Endothelial cell of coronary artery (primary cell): ENCODE measurements around the gene TRAFD1. TPM values are rescaled to one million over a fixed set of nuclear protein-coding genes. Genes with fewer than 3 reads are reported as not detected.

Experiments used
- total RNA-seq: library from RNA; depleted of rRNA; stranded (reverse); fragments of >200 nt; gene quantifications from 2 replicates; pipeline ENCODE4 v1.2.3, GENCODE V29; 2014

The TRAFD1 gene, protein sequence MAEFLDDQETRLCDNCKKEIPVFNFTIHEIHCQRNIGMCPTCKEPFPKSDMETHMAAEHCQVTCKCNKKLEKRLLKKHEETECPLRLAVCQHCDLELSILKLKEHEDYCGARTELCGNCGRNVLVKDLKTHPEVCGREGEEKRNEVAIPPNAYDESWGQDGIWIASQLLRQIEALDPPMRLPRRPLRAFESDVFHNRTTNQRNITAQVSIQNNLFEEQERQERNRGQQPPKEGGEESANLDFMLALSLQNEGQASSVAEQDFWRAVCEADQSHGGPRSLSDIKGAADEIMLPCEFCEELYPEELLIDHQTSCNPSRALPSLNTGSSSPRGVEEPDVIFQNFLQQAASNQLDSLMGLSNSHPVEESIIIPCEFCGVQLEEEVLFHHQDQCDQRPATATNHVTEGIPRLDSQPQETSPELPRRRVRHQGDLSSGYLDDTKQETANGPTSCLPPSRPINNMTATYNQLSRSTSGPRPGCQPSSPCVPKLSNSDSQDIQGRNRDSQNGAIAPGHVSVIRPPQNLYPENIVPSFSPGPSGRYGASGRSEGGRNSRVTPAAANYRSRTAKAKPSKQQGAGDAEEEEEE
- total RNA-seq = 22.7 and 29.6 TPM in 2 replicates

DNA sequence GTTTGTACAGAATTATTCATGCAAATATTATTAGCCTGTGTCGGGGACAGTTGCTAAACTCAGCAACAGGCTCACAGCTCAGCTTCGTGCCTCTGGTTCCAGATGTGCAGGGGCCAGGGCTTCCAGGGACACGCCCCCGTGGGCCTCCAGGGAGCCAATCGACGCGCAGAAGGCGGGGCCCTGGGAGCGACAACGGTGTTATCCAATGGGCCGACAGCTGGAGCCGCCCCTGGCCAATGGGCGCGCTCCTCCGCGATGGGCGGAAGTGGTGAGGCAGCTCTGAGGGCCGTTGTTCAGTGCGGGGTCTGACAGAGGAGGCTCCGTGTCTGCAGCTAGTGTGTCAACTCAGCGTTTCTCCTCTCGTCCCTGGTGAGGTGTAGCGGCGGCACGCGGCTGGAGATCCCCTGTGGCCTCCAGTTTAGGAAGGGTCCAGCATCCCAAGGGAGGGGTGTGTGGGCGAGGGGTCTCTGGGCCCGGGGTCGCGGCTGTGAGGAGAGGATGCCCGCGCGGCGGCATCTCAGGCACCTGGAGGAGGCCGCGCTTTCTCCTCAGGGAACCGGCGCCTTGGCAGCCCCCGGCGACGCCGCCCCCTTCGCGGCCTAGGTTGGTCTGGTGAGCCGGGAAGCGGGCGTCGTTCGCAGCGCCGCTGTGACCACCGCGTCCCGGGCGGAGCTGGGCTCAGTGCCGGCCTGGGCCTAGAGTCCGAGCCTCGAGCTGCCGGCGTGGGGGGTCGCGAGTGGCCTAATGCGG lies at the start of gene TRAFD1:
Gene TRAFD1 (plus strand): TSS at position 311 of the 750 bp plus-strand sequence. CDS start 4,963 bp downstream, outside the sequence.

DNA sequence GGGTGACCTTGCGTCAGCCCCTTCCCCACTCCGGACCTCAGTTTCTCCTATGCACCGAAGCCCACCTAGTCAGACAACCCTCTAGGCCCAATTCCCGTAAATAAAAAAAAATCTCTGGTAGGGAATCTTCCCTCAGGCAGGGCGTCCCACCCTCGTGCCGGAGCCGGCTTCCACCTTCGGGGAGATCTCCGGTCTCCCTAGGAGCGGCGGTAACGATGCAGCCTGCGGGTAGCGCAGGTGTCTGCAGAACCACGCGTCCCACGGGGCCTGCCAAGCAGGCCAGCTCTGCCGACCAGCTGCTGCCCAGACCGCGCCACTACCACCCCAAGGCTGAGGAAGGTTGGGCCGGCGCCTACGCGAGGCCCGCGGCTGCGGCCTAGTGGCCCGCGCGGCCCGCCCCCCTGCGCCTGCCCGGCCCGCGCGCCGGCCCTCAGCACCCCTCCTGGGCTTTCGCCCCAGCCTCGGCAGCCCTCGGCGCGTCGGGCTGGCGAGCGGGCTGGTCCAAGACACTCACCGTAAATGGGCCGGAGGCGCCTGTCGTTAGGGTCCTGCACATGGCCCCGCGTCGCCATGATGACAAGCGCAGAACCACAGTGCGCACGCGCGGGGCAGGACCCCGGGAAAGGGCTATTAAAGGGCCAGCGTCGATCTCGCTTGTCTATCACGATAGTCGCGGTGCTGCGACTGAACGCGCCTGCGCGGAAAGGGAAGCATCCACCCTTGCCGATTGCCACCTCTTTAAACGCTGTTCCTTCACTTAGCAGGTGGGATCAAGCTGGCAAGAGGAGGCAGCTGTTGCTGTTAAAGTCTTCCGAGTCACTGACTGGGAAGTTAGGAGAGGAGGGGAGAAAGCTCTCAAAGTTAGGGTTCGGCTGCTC lies 16.9 kb upstream of the TRAFD1 start, which contains the start of gene NAA25:
Gene NAA25 (minus strand): TSS at position 582 of the 878 bp plus-strand sequence. CDS start 10 bp downstream, at position 572.

Other genes with a start within 250 kb of the TRAFD1 start
- gene TMEM116, start 112.4 kb upstream of the TRAFD1 start, total RNA-seq = 1.1 and 2.7 TPM in 2 replicates
- gene ERP29, start 112.1 kb upstream of the TRAFD1 start, total RNA-seq = 59.2 and 97.3 TPM in 2 replicates
- gene NAA25, start 16.8 kb upstream of the TRAFD1 start, total RNA-seq = 17.5 and 23.9 TPM in 2 replicates